MM.1S (cell line): ENCODE measurements around the gene SCN1A.

ENCODE experiments used
- DNase-seq: peaks from one replicate; pipeline ENCODE4 v3.0.0-alpha.2; 2015
- H2AFZ ChIP-seq: fragments of 300-600 bp; sonication (generic); 2 replicates; pipeline ENCODE4 v1.6.0; 2016; ENCODE audit warnings: antibody characterized with exemption, low read length
- H3F3A ChIP-seq: fragments of 300-600 bp; sonication (generic); 2 replicates; pipeline ENCODE4 v1.6.1; 2016; ENCODE audit warnings: mild to moderate bottlenecking, antibody characterized with exemption, low read length, moderate library complexity, mixed read lengths; ENCODE audit not compliant: insufficient read depth
- H3K27ac ChIP-seq: fragments of 300-600 bp; sonication (generic); 2 replicates; pipeline ENCODE4 v1.5.1; 2016; ENCODE audit warnings: mild to moderate bottlenecking, low read length
- H3K27me3 ChIP-seq: fragments of 300-600 bp; sonication (generic); replicated peaks from 2 replicates; pipeline ENCODE4 v1.6.0; 2016; ENCODE audit warnings: low read length; ENCODE audit not compliant: insufficient read depth
- H3K36me3 ChIP-seq: fragments of 300-600 bp; sonication (generic); replicated peaks from 2 replicates; pipeline ENCODE4 v1.6.1; 2016; ENCODE audit warnings: mild to moderate bottlenecking, low read length, mixed read lengths; ENCODE audit not compliant: insufficient read depth
- H3K4me1 ChIP-seq: fragments of 300-600 bp; sonication (generic); 2 replicates; pipeline ENCODE4 v1.6.1; 2016; ENCODE audit warnings: low read length, mixed read lengths
- H3K4me2 ChIP-seq: fragments of 300-600 bp; sonication (generic); 2 replicates; pipeline ENCODE4 v1.6.0; 2016; ENCODE audit warnings: low read depth, low read length
- H3K4me3 ChIP-seq: fragments of 300-600 bp; sonication (generic); 2 replicates; pipeline ENCODE4 v1.5.1; 2016; ENCODE audit warnings: low read length, mixed read lengths
- H3K79me2 ChIP-seq: fragments of 300-600 bp; sonication (generic); 2 replicates; pipeline ENCODE4 v1.6.1; 2016; ENCODE audit warnings: mixed run types, low read length, mixed read lengths
- H3K9ac ChIP-seq: fragments of 300-600 bp; sonication (generic); 2 replicates; pipeline ENCODE4 v1.6.1; 2016; ENCODE audit warnings: low read length, mixed read lengths
- H3K9me2 ChIP-seq: fragments of 300-600 bp; sonication (generic); replicated peaks from 2 replicates; pipeline ENCODE4 v1.6.1; 2016; ENCODE audit warnings: mild to moderate bottlenecking, low read length, mixed read lengths; ENCODE audit not compliant: insufficient read depth
- H3K9me3 ChIP-seq: fragments of 300-600 bp; sonication (generic); replicated peaks from 2 replicates; pipeline ENCODE4 v1.6.1; 2016; ENCODE audit warnings: mild to moderate bottlenecking, low read length, mixed read lengths; ENCODE audit not compliant: insufficient read depth
- H4K20me1 ChIP-seq: fragments of 300-600 bp; sonication (generic); 2 replicates; pipeline ENCODE4 v1.6.1; 2016; ENCODE audit warnings: mild to moderate bottlenecking, low read length, moderate library complexity, mixed read lengths; ENCODE audit not compliant: insufficient read depth
- CTCF ChIP-seq: fragments of 300-600 bp; sonication (generic); IDR thresholded peaks from 2 replicates; pipeline ENCODE4 v1.5.1; 2016; ENCODE audit warnings: antibody characterized with exemption, low read length, mixed read lengths
- EZH2 ChIP-seq: fragments of 300-600 bp; sonication (generic); optimal IDR thresholded peaks from 2 replicates; pipeline ENCODE3; 2017; ENCODE audit warnings: low read depth, mild to moderate bottlenecking, antibody characterized with exemption, low read length, mixed read lengths
- EZH2phosphoT487 ChIP-seq: fragments of 300-600 bp; sonication (generic); IDR thresholded peaks from 2 replicates; pipeline ENCODE4 v1.6.1; 2018; ENCODE audit warnings: antibody characterized with exemption, low read length

Gene SCN1A

GRCh38 chr2:166074430-166074829 is 53.4 kb downstream of the SCN1A start:
- TF ChIP-seq EZH2 (no peak), EZH2phosphoT487 (no peak), CTCF (no peak)

GRCh38 chr2:166074011-166074410 is 53.8 kb downstream of the SCN1A start:
- Histone ChIP-seq H3K9ac (no peak overlapping the region), H3K36me3 (no peaks in the 10 kb centered on the region), H3K4me3 (no peak overlapping the region), H3K9me3 (no peaks in the 10 kb centered on the region), H2AFZ (no peak overlapping the region), H3K9me2 (no peaks in the 10 kb centered on the region), H3K79me2 (no peaks in the 10 kb centered on the region), H3F3A (no peaks in the 10 kb centered on the region), H3K4me2 (no peak overlapping the region), H3K4me1 (no peaks in the 10 kb centered on the region), H3K27me3 (no peaks in the 10 kb centered on the region), H4K20me1 (no peaks in the 10 kb centered on the region), H3K27ac (no peak overlapping the region)
- TF ChIP-seq EZH2phosphoT487 (no peak), EZH2 (no peak), CTCF (no peak)
- DNase-seq, result no peak

More at GRCh38 chr2:166074430-166074829, 53.4 kb downstream of the SCN1A start:
- no peaks in the 10 kb centered on the region for H3F3A ChIP-seq
- H3K4me3 ChIP-seq, result no peak overlapping the region
- H3K79me2 ChIP-seq, result no peaks in the 10 kb centered on the region
- H3K9me3 ChIP-seq, result no peaks in the 10 kb centered on the region
- DNase-seq, result no peak
- H2AFZ ChIP-seq, result no peak overlapping the region
- H3K9ac ChIP-seq, result no peak overlapping the region
- H3K27ac ChIP-seq, result no peak overlapping the region
- H3K36me3 ChIP-seq, result no peaks in the 10 kb centered on the region
- H3K4me1 ChIP-seq, result no peaks in the 10 kb centered on the region
- H3K4me2 ChIP-seq, result no peak overlapping the region
- H3K9me2 ChIP-seq, result no peaks in the 10 kb centered on the region
- H3K27me3 ChIP-seq, result no peaks in the 10 kb centered on the region
- H4K20me1 ChIP-seq, result no peaks in the 10 kb centered on the region

GRCh38 chr2:166070231-166070630 is 57.6 kb downstream of the SCN1A start:
- H3K79me2 ChIP-seq, result no peaks in the 10 kb centered on the region
- H3K4me2 ChIP-seq, result no peak overlapping the region
- no peaks in the 10 kb centered on the region for H3K36me3 ChIP-seq
- H3F3A ChIP-seq, result no peaks in the 10 kb centered on the region
- no peak overlapping the region for H3K4me3 ChIP-seq
- H3K4me1 ChIP-seq, result no peaks in the 10 kb centered on the region
- no peaks in the 10 kb centered on the region for H3K9me2 ChIP-seq
- H2AFZ ChIP-seq, result no peak overlapping the region
- H3K27ac ChIP-seq, result no peak overlapping the region
- H3K27me3 ChIP-seq, result no peaks in the 10 kb centered on the region
- H3K9ac ChIP-seq, result no peak overlapping the region
- TF ChIP-seq EZH2 (no peak), EZH2phosphoT487 (no peak), CTCF (no peak)
- no peaks in the 10 kb centered on the region for H4K20me1 ChIP-seq
- H3K9me3 ChIP-seq, result no peaks in the 10 kb centered on the region
- no peak for DNase-seq
